GM23338 (cell line): ENCODE data around the gene AKAP4. TPM values are rescaled to one million over a fixed set of nuclear protein-coding genes. Genes with fewer than 3 reads are reported as not detected.

ENCODE experiments used
- ATAC-seq: fragments of 200-7000 bp; cut with Tn5 transposase; 3 replicates; pipeline ENCODE4 v1.9.1; 2020
- DNase-seq: peaks from one replicate; pipeline ENCODE4 v3.0.0-alpha.2; 2015; ENCODE audit warnings: low spot score
- H2AFZ ChIP-seq: fragments of 200-600 bp; sonication (generic); 2 replicates; pipeline ENCODE4 v1.8.0; 2016; ENCODE audit warnings: antibody characterized with exemption, mild to moderate bottlenecking, moderate library complexity
- H3F3A ChIP-seq: fragments of 200-600 bp; sonication (generic); replicated peaks from 2 replicates; pipeline ENCODE4 v1.8.0; 2017; ENCODE audit warnings: antibody characterized with exemption, mixed run types, low read depth
- H3K27ac ChIP-seq: fragments of 200-600 bp; sonication (generic); 2 replicates; pipeline ENCODE4 v1.6.1; 2016; ENCODE audit warnings: low read depth
- H3K27me3 ChIP-seq: fragments of 200-600 bp; sonication (generic); 2 replicates; pipeline ENCODE4 v1.8.0; 2016; ENCODE audit warnings: mild to moderate bottlenecking, mixed run types, moderate library complexity; ENCODE audit not compliant: insufficient read depth
- H3K36me3 ChIP-seq: fragments of 200-600 bp; sonication (generic); 2 replicates; pipeline ENCODE4 v1.8.0; 2016; ENCODE audit warnings: mild to moderate bottlenecking; ENCODE audit not compliant: insufficient read depth
- H3K4me1 ChIP-seq: fragments of 200-600 bp; sonication (generic); 2 replicates; pipeline ENCODE4 v1.8.0; 2016; ENCODE audit warnings: mild to moderate bottlenecking, moderate library complexity; ENCODE audit not compliant: insufficient read depth
- H3K4me2 ChIP-seq: fragments of 200-600 bp; sonication (generic); 2 replicates; pipeline ENCODE4 v1.7.1; 2017; ENCODE audit warnings: mixed run types
- H3K4me3 ChIP-seq: fragments of 200-600 bp; sonication (generic); 2 replicates; pipeline ENCODE4 v1.6.1; 2016; ENCODE audit warnings: mixed run types
- H3K79me2 ChIP-seq: fragments of 200-600 bp; sonication (generic); replicated peaks from 2 replicates; pipeline ENCODE4 v1.8.0; 2017; ENCODE audit warnings: mild to moderate bottlenecking; ENCODE audit not compliant: insufficient read depth
- H3K9me2 ChIP-seq: fragments of 200-600 bp; sonication (generic); 2 replicates; pipeline ENCODE4 v1.8.0; 2017; ENCODE audit not compliant: insufficient read depth
- H4K20me1 ChIP-seq: fragments of 200-600 bp; sonication (generic); replicated peaks from 2 replicates; pipeline ENCODE4 v1.8.0; 2017; ENCODE audit warnings: mild to moderate bottlenecking; ENCODE audit not compliant: insufficient read depth
- H3K27ac Mint-ChIP-seq: 2 replicates; pipeline ENCODE4 v1.8.0; 2020; ENCODE audit warnings: inconsistent platforms, mild to moderate bottlenecking, moderate library complexity, mixed read lengths
- H3K27me3 Mint-ChIP-seq: 3 replicates; pipeline ENCODE4 v1.8.0; 2022; ENCODE audit warnings: low read depth, mild to moderate bottlenecking, moderate library complexity, mixed read lengths, inconsistent platforms; ENCODE audit not compliant: insufficient read depth, poor library complexity
- H3K36me3 Mint-ChIP-seq: 3 replicates; pipeline ENCODE4 v1.8.0; 2021; ENCODE audit warnings: low read depth, mild to moderate bottlenecking, inconsistent platforms, moderate library complexity, mixed read lengths
- H3K4me1 Mint-ChIP-seq: 3 replicates; pipeline ENCODE4 v1.8.0; 2020; ENCODE audit warnings: mild to moderate bottlenecking, inconsistent platforms, mixed read lengths
- H3K4me3 Mint-ChIP-seq: 3 replicates; pipeline ENCODE4 v1.8.0; 2021; ENCODE audit warnings: moderate library complexity, mild to moderate bottlenecking, inconsistent platforms, mixed read lengths
- H3K9me3 Mint-ChIP-seq: 3 replicates; pipeline ENCODE4 v1.8.0; 2020; ENCODE audit warnings: moderate library complexity, mild to moderate bottlenecking, inconsistent platforms, mixed read lengths
- CREB1 ChIP-seq: fragments of 250-450 bp; sonication (Bioruptor Pico); IDR thresholded peaks from 2 replicates; pipeline ENCODE4 v1.5.0; 2020; ENCODE audit warnings: low read depth, mild to moderate bottlenecking, moderate library complexity
- EZH2 ChIP-seq: fragments of 200-600 bp; sonication (generic); IDR thresholded peaks from one replicate; pipeline ENCODE4 v1.8.0; 2017; ENCODE audit warnings: antibody characterized with exemption, mild to moderate bottlenecking, low read depth; ENCODE audit not compliant: unreplicated experiment
- EZH2phosphoT487 ChIP-seq: fragments of 200-600 bp; sonication (generic); IDR thresholded peaks from one replicate; pipeline ENCODE4 v1.8.1; 2018; ENCODE audit warnings: antibody characterized with exemption; ENCODE audit not compliant: unreplicated experiment
- JUNB ChIP-seq: IDR thresholded peaks from one replicate; pipeline ENCODE4 v1.6.1; 2016; ENCODE audit warnings: antibody characterized with exemption; ENCODE audit not compliant: unreplicated experiment
- NANOG ChIP-seq: IDR thresholded peaks from 2 replicates; pipeline ENCODE4 v1.6.1; 2016; ENCODE audit warnings: antibody characterized with exemption, borderline replicate concordance
- POLR2AphosphoS5 ChIP-seq: IDR thresholded peaks from 2 replicates; pipeline ENCODE4 v1.6.1; 2016; ENCODE audit warnings: antibody characterized with exemption, low read depth
- ZNF114 ChIP-seq: fragments of 250-450 bp; sonication (Bioruptor Pico); IDR thresholded peaks from 2 replicates; pipeline ENCODE4 v1.5.0; 2020; ENCODE audit warnings: mild to moderate bottlenecking, moderate library complexity
- polyA plus RNA-seq: library from polyadenylated mRNA; unstranded; fragments of >200 nt; fragmentation: Nextera tagmentation; extraction: Ambion mirVana; gene quantifications from 2 replicates; pipeline ENCODE4 v1.2.1, GENCODE V29; 2016
- total RNA-seq: library from RNA; depleted of rRNA; stranded (reverse); fragments of >200 nt; shearing (Covaris generic); gene quantifications from 2 replicates; pipeline ENCODE4 v1.2.3, GENCODE V29; 2014
- TF ChIP-seq, protein P1 (sequence below), 2 experiments: fragments of 200-600 bp in 1 of 2; sonication (generic) in 1 of 2; conservative IDR thresholded peaks; 2 replicates each; pipeline versions ENCODE4 v1.5.1 to v1.6.1; 2016 to 2017; ENCODE audit warnings: antibody characterized with exemption in 2 of 2, low read depth in 2 of 2, mild to moderate bottlenecking in 2 of 2, moderate library complexity in 1 of 2
- TF ChIP-seq, protein P2 (sequence below): IDR thresholded peaks from one replicate; pipeline ENCODE4 v1.6.1; 2018; ENCODE audit warnings: antibody characterized with exemption; ENCODE audit not compliant: unreplicated experiment
- TF ChIP-seq, protein P3 (sequence below): IDR thresholded peaks from 2 replicates; pipeline ENCODE4 v1.6.1; 2016; ENCODE audit warnings: antibody characterized with exemption

Gene AKAP4
- total and polyA plus RNA-seq, 2 experiments from 2014 or later = not detected

DNA sequence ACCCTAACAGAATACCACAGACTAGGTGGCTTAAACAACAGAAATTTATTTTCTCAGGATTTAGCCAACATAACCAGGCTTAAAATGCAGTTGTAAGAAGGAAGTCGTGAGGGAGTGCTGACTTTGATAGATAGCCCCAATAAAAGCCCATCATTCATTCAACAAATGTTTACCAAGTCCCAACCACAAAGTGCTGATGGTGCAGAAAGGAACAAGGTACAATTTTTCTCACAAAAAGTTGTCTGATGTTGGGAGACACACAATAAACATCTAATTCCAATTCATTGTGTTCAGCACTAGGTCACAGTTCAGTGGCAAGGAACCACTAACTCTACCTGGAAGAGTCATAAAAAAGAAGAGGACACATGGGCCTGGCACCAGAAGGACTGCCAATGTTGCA lies 42.2 kb downstream of the AKAP4 start (continued):
- TF ChIP-seq, protein P1, sequence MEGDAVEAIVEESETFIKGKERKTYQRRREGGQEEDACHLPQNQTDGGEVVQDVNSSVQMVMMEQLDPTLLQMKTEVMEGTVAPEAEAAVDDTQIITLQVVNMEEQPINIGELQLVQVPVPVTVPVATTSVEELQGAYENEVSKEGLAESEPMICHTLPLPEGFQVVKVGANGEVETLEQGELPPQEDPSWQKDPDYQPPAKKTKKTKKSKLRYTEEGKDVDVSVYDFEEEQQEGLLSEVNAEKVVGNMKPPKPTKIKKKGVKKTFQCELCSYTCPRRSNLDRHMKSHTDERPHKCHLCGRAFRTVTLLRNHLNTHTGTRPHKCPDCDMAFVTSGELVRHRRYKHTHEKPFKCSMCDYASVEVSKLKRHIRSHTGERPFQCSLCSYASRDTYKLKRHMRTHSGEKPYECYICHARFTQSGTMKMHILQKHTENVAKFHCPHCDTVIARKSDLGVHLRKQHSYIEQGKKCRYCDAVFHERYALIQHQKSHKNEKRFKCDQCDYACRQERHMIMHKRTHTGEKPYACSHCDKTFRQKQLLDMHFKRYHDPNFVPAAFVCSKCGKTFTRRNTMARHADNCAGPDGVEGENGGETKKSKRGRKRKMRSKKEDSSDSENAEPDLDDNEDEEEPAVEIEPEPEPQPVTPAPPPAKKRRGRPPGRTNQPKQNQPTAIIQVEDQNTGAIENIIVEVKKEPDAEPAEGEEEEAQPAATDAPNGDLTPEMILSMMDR (conservative IDR thresholded peaks at IDR 0.05; ENCODE audit: low read depth in 2 of 2) = no peak
- TF ChIP-seq POLR2AphosphoS5 (no peak), EZH2phosphoT487 (no peak), CREB1 (CRISPR knock-in tag) (no peak)

DNA sequence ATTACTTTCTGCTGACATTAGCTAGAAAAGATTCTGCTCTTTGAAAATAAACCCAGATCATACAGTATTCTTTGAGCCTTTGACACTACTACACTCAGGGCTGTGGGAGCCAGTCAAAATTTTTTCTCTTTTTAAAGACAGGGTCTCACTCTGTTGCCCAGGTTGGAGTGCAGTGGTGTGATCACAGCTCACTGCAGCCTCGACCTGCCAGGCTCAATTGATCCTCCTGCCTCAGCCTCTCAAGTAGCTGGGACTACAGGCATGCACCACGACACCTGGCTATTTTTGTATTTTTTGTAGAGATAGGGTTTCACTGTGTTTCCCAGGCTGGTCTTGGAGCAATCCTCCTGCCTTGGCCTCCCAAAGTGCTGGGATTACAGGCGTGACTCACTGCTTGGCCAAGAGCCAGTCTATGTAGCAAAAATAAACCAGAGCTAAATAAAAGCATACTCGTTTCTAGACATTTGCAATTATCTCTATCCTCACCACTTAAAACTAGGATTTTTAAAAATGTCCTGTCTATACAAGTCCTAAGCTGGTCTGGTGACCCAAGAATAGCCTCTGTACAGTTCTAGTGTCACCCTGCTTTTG lies 43.2 kb downstream of the AKAP4 start:
- no peak for DNase-seq
- H3K4me1 Mint-ChIP-seq = no peaks in the 10 kb centered on the region
- no peak overlapping the region for H3K4me2 ChIP-seq
- TF ChIP-seq ZNF114 (CRISPR knock-in tag) (no peak), EZH2 (no peak), CREB1 (CRISPR knock-in tag) (no peak), EZH2phosphoT487 (no peak), JUNB (no peak)
- TF ChIP-seq, protein P2, sequence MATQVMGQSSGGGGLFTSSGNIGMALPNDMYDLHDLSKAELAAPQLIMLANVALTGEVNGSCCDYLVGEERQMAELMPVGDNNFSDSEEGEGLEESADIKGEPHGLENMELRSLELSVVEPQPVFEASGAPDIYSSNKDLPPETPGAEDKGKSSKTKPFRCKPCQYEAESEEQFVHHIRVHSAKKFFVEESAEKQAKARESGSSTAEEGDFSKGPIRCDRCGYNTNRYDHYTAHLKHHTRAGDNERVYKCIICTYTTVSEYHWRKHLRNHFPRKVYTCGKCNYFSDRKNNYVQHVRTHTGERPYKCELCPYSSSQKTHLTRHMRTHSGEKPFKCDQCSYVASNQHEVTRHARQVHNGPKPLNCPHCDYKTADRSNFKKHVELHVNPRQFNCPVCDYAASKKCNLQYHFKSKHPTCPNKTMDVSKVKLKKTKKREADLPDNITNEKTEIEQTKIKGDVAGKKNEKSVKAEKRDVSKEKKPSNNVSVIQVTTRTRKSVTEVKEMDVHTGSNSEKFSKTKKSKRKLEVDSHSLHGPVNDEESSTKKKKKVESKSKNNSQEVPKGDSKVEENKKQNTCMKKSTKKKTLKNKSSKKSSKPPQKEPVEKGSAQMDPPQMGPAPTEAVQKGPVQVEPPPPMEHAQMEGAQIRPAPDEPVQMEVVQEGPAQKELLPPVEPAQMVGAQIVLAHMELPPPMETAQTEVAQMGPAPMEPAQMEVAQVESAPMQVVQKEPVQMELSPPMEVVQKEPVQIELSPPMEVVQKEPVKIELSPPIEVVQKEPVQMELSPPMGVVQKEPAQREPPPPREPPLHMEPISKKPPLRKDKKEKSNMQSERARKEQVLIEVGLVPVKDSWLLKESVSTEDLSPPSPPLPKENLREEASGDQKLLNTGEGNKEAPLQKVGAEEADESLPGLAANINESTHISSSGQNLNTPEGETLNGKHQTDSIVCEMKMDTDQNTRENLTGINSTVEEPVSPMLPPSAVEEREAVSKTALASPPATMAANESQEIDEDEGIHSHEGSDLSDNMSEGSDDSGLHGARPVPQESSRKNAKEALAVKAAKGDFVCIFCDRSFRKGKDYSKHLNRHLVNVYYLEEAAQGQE = no peak
- no peak overlapping the region for H3K4me3 Mint-ChIP-seq
- H2AFZ ChIP-seq = no peak overlapping the region
- H3K27ac Mint-ChIP-seq = no peak overlapping the region
- no peaks in the 10 kb centered on the region for H3K36me3 ChIP-seq
- no peak for ATAC-seq
- H3K27ac ChIP-seq = no peak overlapping the region
- no peaks in the 10 kb centered on the region for H3K4me1 ChIP-seq
- H4K20me1 ChIP-seq = no peaks in the 10 kb centered on the region
- H3K4me3 ChIP-seq = no peak overlapping the region
- no peaks in the 10 kb centered on the region for H3K9me2 ChIP-seq
- H3F3A ChIP-seq = no peaks in the 10 kb centered on the region
- H3K36me3 Mint-ChIP-seq = no peaks in the 10 kb centered on the region
- no peaks in the 10 kb centered on the region for H3K79me2 ChIP-seq
- H3K27me3 Mint-ChIP-seq = no peaks in the 10 kb centered on the region
- H3K9me3 Mint-ChIP-seq = peaks cover 4% of the 10 kb centered on the region; the same call in 1 of the 3 replicates
- no peaks in the 10 kb centered on the region for H3K27me3 ChIP-seq

DNA sequence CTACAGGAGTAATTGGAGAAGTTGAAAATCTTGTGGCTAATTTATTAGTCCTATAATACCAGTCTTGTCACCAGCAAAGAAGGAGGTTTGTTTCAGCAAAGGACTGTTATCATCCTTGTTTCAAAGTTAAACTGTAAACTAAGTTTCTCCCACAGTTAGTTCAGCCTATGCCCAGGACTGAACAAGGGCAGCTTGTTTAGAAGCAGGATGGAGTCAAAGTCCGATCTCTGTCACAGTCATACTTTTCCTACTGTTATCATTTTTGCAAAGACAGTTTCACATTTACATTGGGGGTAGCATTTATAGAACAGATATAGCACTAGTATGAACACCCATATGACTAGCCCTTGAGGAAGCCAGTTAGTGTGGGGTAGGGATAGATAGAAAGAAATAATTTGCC lies 46.4 kb downstream of the AKAP4 start:
- Histone ChIP-seq H3K9me2 (no peaks in the 10 kb centered on the region), H3K4me2 (no peak overlapping the region), H3F3A (no peaks in the 10 kb centered on the region), H3K4me1 (no peaks in the 10 kb centered on the region), H3K36me3 (no peaks in the 10 kb centered on the region), H4K20me1 (no peaks in the 10 kb centered on the region), H3K27me3 (no peaks in the 10 kb centered on the region), H3K4me3 (no peak overlapping the region), H2AFZ (no peak overlapping the region), H3K79me2 (no peaks in the 10 kb centered on the region), H3K27ac (no peak overlapping the region)
- H3K4me3 Mint-ChIP-seq = no peak overlapping the region
- H3K9me3 Mint-ChIP-seq = no peaks in the 10 kb centered on the region
- ATAC-seq = no peak
- no peaks in the 10 kb centered on the region for H3K36me3 Mint-ChIP-seq
- no peak overlapping the region for H3K27ac Mint-ChIP-seq
- DNase-seq = no peak
- no peaks in the 10 kb centered on the region for H3K27me3 Mint-ChIP-seq
- no peaks in the 10 kb centered on the region for H3K4me1 Mint-ChIP-seq
- TF ChIP-seq, protein P3, sequence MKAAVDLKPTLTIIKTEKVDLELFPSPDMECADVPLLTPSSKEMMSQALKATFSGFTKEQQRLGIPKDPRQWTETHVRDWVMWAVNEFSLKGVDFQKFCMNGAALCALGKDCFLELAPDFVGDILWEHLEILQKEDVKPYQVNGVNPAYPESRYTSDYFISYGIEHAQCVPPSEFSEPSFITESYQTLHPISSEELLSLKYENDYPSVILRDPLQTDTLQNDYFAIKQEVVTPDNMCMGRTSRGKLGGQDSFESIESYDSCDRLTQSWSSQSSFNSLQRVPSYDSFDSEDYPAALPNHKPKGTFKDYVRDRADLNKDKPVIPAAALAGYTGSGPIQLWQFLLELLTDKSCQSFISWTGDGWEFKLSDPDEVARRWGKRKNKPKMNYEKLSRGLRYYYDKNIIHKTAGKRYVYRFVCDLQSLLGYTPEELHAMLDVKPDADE = no peak
- TF ChIP-seq, protein P2 = no peak
- no peak for TF ChIP-seq ZNF114 (CRISPR knock-in tag)
- TF ChIP-seq NANOG = no peak
- no peak for TF ChIP-seq POLR2AphosphoS5
- TF ChIP-seq EZH2 = no peak
